ENCODE data around the gene CLDN10.

The CLDN10 gene

GRCh38 chr13:95585867-95586266, 33.3 kb downstream of the CLDN10 start:
- no peak for DNase-seq
- H3K4me3 ChIP-seq (ENCODE audit: low read length): no peak overlapping the region
- no peak overlapping the region for H3K27ac ChIP-seq (ENCODE audit: low read length)
- TF ChIP-seq EZH2phosphoT487 (IDR thresholded peaks at IDR 0.05; ENCODE audit: low read length) (no peak), EZH2 (optimal IDR thresholded peaks at IDR 0.05; ENCODE audit: low read depth, low read length) (no peak), CTCF (IDR thresholded peaks at IDR 0.05; ENCODE audit: low read length) (no peak)
- H3K79me2 ChIP-seq (ENCODE audit: low read length): no peaks in the 10 kb centered on the region
- no peaks in the 10 kb centered on the region for H4K20me1 ChIP-seq (ENCODE audit: insufficient read depth, low read length)
- no peak overlapping the region for H2AFZ ChIP-seq (ENCODE audit: low read length)
- H3K9ac ChIP-seq (ENCODE audit: low read length): no peak overlapping the region
- H3K4me2 ChIP-seq (ENCODE audit: low read depth, low read length): no peak overlapping the region
- H3K9me3 ChIP-seq (replicated peaks; ENCODE audit: insufficient read depth, low read length): no peaks in the 10 kb centered on the region
- no peaks in the 10 kb centered on the region for H3K4me1 ChIP-seq (ENCODE audit: low read length)
- H3F3A ChIP-seq (ENCODE audit: insufficient read depth, low read length): no peaks in the 10 kb centered on the region
- no peaks in the 10 kb centered on the region for H3K27me3 ChIP-seq (replicated peaks; ENCODE audit: insufficient read depth, low read length)
- H3K36me3 ChIP-seq (replicated peaks; ENCODE audit: insufficient read depth, low read length): no peaks in the 10 kb centered on the region
- H3K9me2 ChIP-seq (replicated peaks; ENCODE audit: insufficient read depth, low read length): no peaks in the 10 kb centered on the region

GRCh38 chr13:95588134-95588533, 35.6 kb downstream of the CLDN10 start:
- TF ChIP-seq EZH2 (optimal IDR thresholded peaks at IDR 0.05; ENCODE audit: low read depth, low read length): no peak
- no peak for TF ChIP-seq EZH2phosphoT487 (IDR thresholded peaks at IDR 0.05; ENCODE audit: low read length)
- TF ChIP-seq CTCF (IDR thresholded peaks at IDR 0.05; ENCODE audit: low read length): no peak
- no peaks in the 10 kb centered on the region for H3K9me3 ChIP-seq (replicated peaks; ENCODE audit: insufficient read depth, low read length)
- no peak overlapping the region for H3K4me2 ChIP-seq (ENCODE audit: low read depth, low read length)
- H3K9ac ChIP-seq (ENCODE audit: low read length): no peak overlapping the region
- no peak overlapping the region for H3K4me3 ChIP-seq (ENCODE audit: low read length)
- no peak for DNase-seq
- H3K27ac ChIP-seq (ENCODE audit: low read length): no peak overlapping the region
- H4K20me1 ChIP-seq (ENCODE audit: insufficient read depth, low read length): no peaks in the 10 kb centered on the region
- no peaks in the 10 kb centered on the region for H3K4me1 ChIP-seq (ENCODE audit: low read length)
- no peaks in the 10 kb centered on the region for H3F3A ChIP-seq (ENCODE audit: insufficient read depth, low read length)
- H3K9me2 ChIP-seq (replicated peaks; ENCODE audit: insufficient read depth, low read length): no peaks in the 10 kb centered on the region
- no peaks in the 10 kb centered on the region for H3K27me3 ChIP-seq (replicated peaks; ENCODE audit: insufficient read depth, low read length)
- no peaks in the 10 kb centered on the region for H3K79me2 ChIP-seq (ENCODE audit: low read length)
- no peaks in the 10 kb centered on the region for H3K36me3 ChIP-seq (replicated peaks; ENCODE audit: insufficient read depth, low read length)
- no peak overlapping the region for H2AFZ ChIP-seq (ENCODE audit: low read length)

GRCh38 chr13:95588721-95589120, 36.2 kb downstream of the CLDN10 start:
- Histone ChIP-seq H3K9me2 (replicated peaks; ENCODE audit: insufficient read depth, low read length) (no peaks in the 10 kb centered on the region), H4K20me1 (ENCODE audit: insufficient read depth, low read length) (no peaks in the 10 kb centered on the region), H3F3A (ENCODE audit: insufficient read depth, low read length) (no peaks in the 10 kb centered on the region), H3K4me3 (ENCODE audit: low read length) (no peak overlapping the region), H3K79me2 (ENCODE audit: low read length) (no peaks in the 10 kb centered on the region), H3K9me3 (replicated peaks; ENCODE audit: insufficient read depth, low read length) (no peaks in the 10 kb centered on the region), H3K36me3 (replicated peaks; ENCODE audit: insufficient read depth, low read length) (no peaks in the 10 kb centered on the region), H3K9ac (ENCODE audit: low read length) (no peak overlapping the region), H3K27ac (ENCODE audit: low read length) (no peak overlapping the region), H3K27me3 (replicated peaks; ENCODE audit: insufficient read depth, low read length) (no peaks in the 10 kb centered on the region), H2AFZ (ENCODE audit: low read length) (no peak overlapping the region), H3K4me1 (ENCODE audit: low read length) (no peaks in the 10 kb centered on the region), H3K4me2 (ENCODE audit: low read depth, low read length) (no peak overlapping the region)
- TF ChIP-seq EZH2 (optimal IDR thresholded peaks at IDR 0.05; ENCODE audit: low read depth, low read length) (no peak), EZH2phosphoT487 (IDR thresholded peaks at IDR 0.05; ENCODE audit: low read length) (no peak), CTCF (IDR thresholded peaks at IDR 0.05; ENCODE audit: low read length) (no peak)
- no peak for DNase-seq
